Mucosa of descending colon (tissue), 3 donors: Measurements from ENCODE around the gene CLMN. TPM values are rescaled to one million over a fixed set of nuclear protein-coding genes. Genes with fewer than 3 reads are reported as not detected.

Experiments used
- ATAC-seq: fragments of 200-7000 bp; cut with Tn5 transposase; one replicate; pipeline ENCODE4 v1.9.1; 2020; ENCODE audit warnings: mild to moderate bottlenecking, moderate library complexity
- DNase-seq, 3 donors: peaks; one replicate each; pipeline ENCODE4 v3.0.0-alpha.2; 2020
- H3K36me3 ChIP-seq: fragments of 200-600 bp; one replicate; pipeline ENCODE4 v1.8.0; 2021; ENCODE audit warnings: low read depth, mild to moderate bottlenecking
- H3K4me1 ChIP-seq: fragments of 200-600 bp; one replicate; pipeline ENCODE4 v1.8.0; 2021; ENCODE audit warnings: low read depth, mild to moderate bottlenecking
- H3K4me3 ChIP-seq: fragments of 200-600 bp; one replicate; pipeline ENCODE4 v1.8.0; 2021; ENCODE audit warnings: mild to moderate bottlenecking
- H3K9me3 ChIP-seq: fragments of 200-600 bp; one replicate; pipeline ENCODE4 v1.8.0; 2021; ENCODE audit warnings: mild to moderate bottlenecking
- intact Hi-C, 2 donors: fragments of 100-400 bp; cut with DNase I in 1 of 2; cut with micrococcal nuclease in 1 of 2; formaldehyde crosslinking; loops; one replicate each; pipeline versions ENCODE4 v1.11.0 to v1.11.1; 2022; cut with DNase I, micrococcal nuclease
- total RNA-seq, 3 donors: library from RNA; stranded (reverse); fragmentation: NEBNext Ultra II Directional in 2 of 3; extraction: Animal tissue kit (Norgen Biotek cat#: 25700) in 2 of 3; gene quantifications; one replicate each; pipeline versions ENCODE4 v1.2.1 to v1.2.4, GENCODE V29; 2021 to 2023
- TF ChIP-seq, protein P1 (sequence below): fragments of 200-600 bp; IDR thresholded peaks from one replicate; pipeline ENCODE4 v1.8.0; 2022; ENCODE audit warnings: antibody characterized with exemption, mild to moderate bottlenecking
- donor health status: DM: no; HTN: no; CAD: no; lungs with moderate emphysema.
- donor health status: DM: no; HTN: no; CAD: no.
- donor health status: DM: no; HTN: yes; CAD: no.

The CLMN gene
- total RNA-seq, 3 donors from 2014 or later = 73.7 to 200 (median 132) TPM

GRCh38 chr14:95238487-95239298, 81.0 kb downstream of the CLMN start:
- intact Hi-C loops = no loop called here
- Histone ChIP-seq H3K4me3 (no peak overlapping the region), H3K36me3 (no peaks in the 10 kb centered on the region), H3K4me1 (peaks cover 37% of the 10 kb centered on the region), H3K9me3 (no peaks in the 10 kb centered on the region)
- DNase-seq = no peak
- TF ChIP-seq, protein P1, sequence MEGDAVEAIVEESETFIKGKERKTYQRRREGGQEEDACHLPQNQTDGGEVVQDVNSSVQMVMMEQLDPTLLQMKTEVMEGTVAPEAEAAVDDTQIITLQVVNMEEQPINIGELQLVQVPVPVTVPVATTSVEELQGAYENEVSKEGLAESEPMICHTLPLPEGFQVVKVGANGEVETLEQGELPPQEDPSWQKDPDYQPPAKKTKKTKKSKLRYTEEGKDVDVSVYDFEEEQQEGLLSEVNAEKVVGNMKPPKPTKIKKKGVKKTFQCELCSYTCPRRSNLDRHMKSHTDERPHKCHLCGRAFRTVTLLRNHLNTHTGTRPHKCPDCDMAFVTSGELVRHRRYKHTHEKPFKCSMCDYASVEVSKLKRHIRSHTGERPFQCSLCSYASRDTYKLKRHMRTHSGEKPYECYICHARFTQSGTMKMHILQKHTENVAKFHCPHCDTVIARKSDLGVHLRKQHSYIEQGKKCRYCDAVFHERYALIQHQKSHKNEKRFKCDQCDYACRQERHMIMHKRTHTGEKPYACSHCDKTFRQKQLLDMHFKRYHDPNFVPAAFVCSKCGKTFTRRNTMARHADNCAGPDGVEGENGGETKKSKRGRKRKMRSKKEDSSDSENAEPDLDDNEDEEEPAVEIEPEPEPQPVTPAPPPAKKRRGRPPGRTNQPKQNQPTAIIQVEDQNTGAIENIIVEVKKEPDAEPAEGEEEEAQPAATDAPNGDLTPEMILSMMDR = no peak
- ATAC-seq = no peak

- Histone ChIP-seq H3K36me3 (no peaks in the 10 kb centered on the region), H3K4me1 (peaks cover 44% of the 10 kb centered on the region), H3K4me3 (no peak overlapping the region), H3K9me3 (no peaks in the 10 kb centered on the region)
- no peak for DNase-seq
- TF ChIP-seq, protein P1 = no peak
- intact Hi-C loops = no loop called here
- ATAC-seq = no peak
Observed at GRCh38 chr14:95237958-95238340, 81.8 kb downstream of the CLMN start.

GRCh38 chr14:95237121-95237957, 82.4 kb downstream of the CLMN start:
- DNase-seq (peak; percentile 56 to 71 (median 67)), ATAC-seq (peak; percentile 60)
- TF ChIP-seq, protein P1 = no peak
- intact Hi-C loops = no loop called here
- H3K4me1 ChIP-seq = peaks cover 50% of the 10 kb centered on the region
- H3K9me3 ChIP-seq = no peaks in the 10 kb centered on the region
- H3K4me3 ChIP-seq = no peak overlapping the region
- H3K36me3 ChIP-seq = no peaks in the 10 kb centered on the region

DNA sequence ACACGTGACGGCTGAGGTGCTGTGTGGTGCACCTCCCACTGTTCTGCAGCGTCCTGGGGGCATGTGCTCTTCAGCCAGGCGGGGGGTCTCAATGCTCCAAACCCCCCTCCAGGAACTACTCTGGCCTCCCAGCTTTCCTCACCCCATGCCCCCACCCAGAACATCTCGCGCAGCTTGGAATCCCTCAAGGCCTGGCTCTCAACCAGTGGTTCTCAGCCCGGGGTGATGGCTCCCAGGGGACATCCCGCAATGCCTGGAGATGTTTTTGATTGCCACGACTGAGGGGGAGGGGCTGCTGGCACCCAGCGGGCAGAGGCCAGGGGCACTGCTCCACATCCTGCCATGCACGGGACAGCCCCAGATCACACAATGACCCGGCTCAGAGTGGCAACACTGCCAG, 83.5 kb downstream of the CLMN start:
- DNase-seq (no peak), ATAC-seq (no peak)
- no peaks in the 10 kb centered on the region for H3K9me3 ChIP-seq
- TF ChIP-seq, protein P1 = no peak
- intact Hi-C loops = no loop called here
- no peak overlapping the region for H3K4me3 ChIP-seq
- peaks cover 59% of the 10 kb centered on the region for H3K4me1 ChIP-seq
- no peaks in the 10 kb centered on the region for H3K36me3 ChIP-seq

GRCh38 chr14:95235767-95236166, 83.9 kb downstream of the CLMN start:
- H3K4me1 ChIP-seq = peaks cover 59% of the 10 kb centered on the region
- ATAC-seq = no peak
- no peak for DNase-seq
- no peaks in the 10 kb centered on the region for H3K36me3 ChIP-seq
- TF ChIP-seq, protein P1 = no peak
- no peak overlapping the region for H3K4me3 ChIP-seq
- no peaks in the 10 kb centered on the region for H3K9me3 ChIP-seq
- intact Hi-C loops = no loop called here
